Loucy (cell line): ENCODE data around the gene CD8A.

Experiments used
- H2AFZ ChIP-seq: fragments of 200-600 bp; sonication (generic); 2 replicates; pipeline ENCODE4 v1.6.0; 2016; ENCODE audit warnings: antibody characterized with exemption, mild to moderate bottlenecking, low read length, moderate library complexity
- H3F3A ChIP-seq: fragments of 200-600 bp; 2 replicates; pipeline ENCODE4 v1.6.0; 2016; ENCODE audit warnings: antibody characterized with exemption, low read depth, mild to moderate bottlenecking
- H3K27me3 ChIP-seq: fragments of 200-600 bp; sonication (generic); 2 replicates; pipeline ENCODE4 v1.6.1; 2014; ENCODE audit warnings: low read length, mild to moderate bottlenecking; ENCODE audit not compliant: insufficient read depth, poor library complexity, severe bottlenecking
- H3K36me3 ChIP-seq: fragments of 200-600 bp; sonication (generic); 2 replicates; pipeline ENCODE4 v1.6.1; 2016; ENCODE audit warnings: low read length; ENCODE audit not compliant: insufficient read depth
- H3K4me1 ChIP-seq: fragments of 200-600 bp; sonication (generic); 2 replicates; pipeline ENCODE4 v1.5.1; 2014; ENCODE audit warnings: low read length, mild to moderate bottlenecking; ENCODE audit not compliant: insufficient read depth, poor library complexity, severe bottlenecking
- H3K4me2 ChIP-seq: fragments of 200-600 bp; sonication (generic); 2 replicates; pipeline ENCODE4 v1.6.0; 2014; ENCODE audit warnings: antibody characterized with exemption, low read length, low read depth, mild to moderate bottlenecking; ENCODE audit not compliant: poor library complexity, severe bottlenecking
- H3K4me3 ChIP-seq: fragments of 200-600 bp; sonication (generic); 2 replicates; pipeline ENCODE4 v1.5.1; 2014; ENCODE audit warnings: low read length, mild to moderate bottlenecking, mixed read lengths; ENCODE audit not compliant: poor library complexity, severe bottlenecking
- H3K79me2 ChIP-seq: fragments of 200-600 bp; sonication (generic); 2 replicates; pipeline ENCODE4 v1.6.1; 2014; ENCODE audit warnings: low read length; ENCODE audit not compliant: insufficient read depth
- H3K9ac ChIP-seq: fragments of 200-600 bp; sonication (generic); 2 replicates; pipeline ENCODE4 v1.6.0; 2014; ENCODE audit warnings: mild to moderate bottlenecking, low read depth, low read length, moderate library complexity; ENCODE audit not compliant: poor library complexity, severe bottlenecking
- H3K9me2 ChIP-seq: fragments of 200-600 bp; sonication (generic); replicated peaks from 2 replicates; pipeline ENCODE4 v1.6.1; 2016; ENCODE audit warnings: low read depth, low read length, mixed read lengths
- H3K9me3 ChIP-seq: fragments of 200-600 bp; sonication (generic); 2 replicates; pipeline ENCODE4 v1.6.1; 2014; ENCODE audit warnings: mild to moderate bottlenecking, antibody characterized with exemption, low read length, low read depth; ENCODE audit not compliant: insufficient read depth
- H4K20me1 ChIP-seq: fragments of 200-600 bp; sonication (generic); 2 replicates; pipeline ENCODE4 v1.6.0; 2014; ENCODE audit warnings: antibody characterized with exemption, low read length, mild to moderate bottlenecking; ENCODE audit not compliant: insufficient read depth, poor library complexity, severe bottlenecking
- EZH2phosphoT487 ChIP-seq: fragments of 200-600 bp; IDR thresholded peaks from 2 replicates; pipeline ENCODE4 v1.6.1; 2018; ENCODE audit warnings: antibody characterized with exemption, mild to moderate bottlenecking, moderate library complexity, borderline replicate concordance
- TF ChIP-seq, protein P1 (sequence below): fragments of 200-600 bp; sonication (generic); conservative IDR thresholded peaks from 2 replicates; pipeline ENCODE4 v1.5.1; 2014; ENCODE audit warnings: mild to moderate bottlenecking, antibody characterized with exemption, low read length

CD8A gene

DNA sequence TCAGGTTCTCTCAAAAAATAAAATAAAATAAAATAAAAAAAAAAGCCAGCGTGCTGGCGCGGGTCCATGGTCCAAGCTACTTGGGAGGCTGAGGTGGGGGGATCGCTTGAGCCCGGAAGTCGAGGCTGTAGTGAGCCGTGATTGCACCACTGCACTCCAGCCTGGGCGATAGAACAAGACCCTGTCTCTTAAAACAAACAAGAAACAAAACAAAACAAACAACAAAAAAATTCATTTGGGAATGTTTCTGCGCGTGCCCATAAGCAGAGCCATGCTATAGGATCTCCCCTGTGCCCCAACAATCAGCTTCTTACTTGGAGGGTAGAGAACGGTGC, 16.4 kb upstream of the CD8A start:
- Histone ChIP-seq H4K20me1 (no peaks in the 10 kb centered on the region), H3K79me2 (no peaks in the 10 kb centered on the region), H3K4me3 (peak overlapping the region; percentile 87), H3K9me2 (no peaks in the 10 kb centered on the region), H3K27me3 (no peaks in the 10 kb centered on the region), H3K4me2 (peak overlapping the region; percentile 98), H3K4me1 (peaks cover 7% of the 10 kb centered on the region), H3K36me3 (no peaks in the 10 kb centered on the region), H2AFZ (peak overlapping the region; percentile 98), H3K9ac (peak overlapping the region; percentile 66), H3F3A (no peaks in the 10 kb centered on the region), H3K9me3 (no peaks in the 10 kb centered on the region)
- TF ChIP-seq EZH2phosphoT487, result no peak
- TF ChIP-seq, protein P1, sequence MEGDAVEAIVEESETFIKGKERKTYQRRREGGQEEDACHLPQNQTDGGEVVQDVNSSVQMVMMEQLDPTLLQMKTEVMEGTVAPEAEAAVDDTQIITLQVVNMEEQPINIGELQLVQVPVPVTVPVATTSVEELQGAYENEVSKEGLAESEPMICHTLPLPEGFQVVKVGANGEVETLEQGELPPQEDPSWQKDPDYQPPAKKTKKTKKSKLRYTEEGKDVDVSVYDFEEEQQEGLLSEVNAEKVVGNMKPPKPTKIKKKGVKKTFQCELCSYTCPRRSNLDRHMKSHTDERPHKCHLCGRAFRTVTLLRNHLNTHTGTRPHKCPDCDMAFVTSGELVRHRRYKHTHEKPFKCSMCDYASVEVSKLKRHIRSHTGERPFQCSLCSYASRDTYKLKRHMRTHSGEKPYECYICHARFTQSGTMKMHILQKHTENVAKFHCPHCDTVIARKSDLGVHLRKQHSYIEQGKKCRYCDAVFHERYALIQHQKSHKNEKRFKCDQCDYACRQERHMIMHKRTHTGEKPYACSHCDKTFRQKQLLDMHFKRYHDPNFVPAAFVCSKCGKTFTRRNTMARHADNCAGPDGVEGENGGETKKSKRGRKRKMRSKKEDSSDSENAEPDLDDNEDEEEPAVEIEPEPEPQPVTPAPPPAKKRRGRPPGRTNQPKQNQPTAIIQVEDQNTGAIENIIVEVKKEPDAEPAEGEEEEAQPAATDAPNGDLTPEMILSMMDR, result no peak

DNA sequence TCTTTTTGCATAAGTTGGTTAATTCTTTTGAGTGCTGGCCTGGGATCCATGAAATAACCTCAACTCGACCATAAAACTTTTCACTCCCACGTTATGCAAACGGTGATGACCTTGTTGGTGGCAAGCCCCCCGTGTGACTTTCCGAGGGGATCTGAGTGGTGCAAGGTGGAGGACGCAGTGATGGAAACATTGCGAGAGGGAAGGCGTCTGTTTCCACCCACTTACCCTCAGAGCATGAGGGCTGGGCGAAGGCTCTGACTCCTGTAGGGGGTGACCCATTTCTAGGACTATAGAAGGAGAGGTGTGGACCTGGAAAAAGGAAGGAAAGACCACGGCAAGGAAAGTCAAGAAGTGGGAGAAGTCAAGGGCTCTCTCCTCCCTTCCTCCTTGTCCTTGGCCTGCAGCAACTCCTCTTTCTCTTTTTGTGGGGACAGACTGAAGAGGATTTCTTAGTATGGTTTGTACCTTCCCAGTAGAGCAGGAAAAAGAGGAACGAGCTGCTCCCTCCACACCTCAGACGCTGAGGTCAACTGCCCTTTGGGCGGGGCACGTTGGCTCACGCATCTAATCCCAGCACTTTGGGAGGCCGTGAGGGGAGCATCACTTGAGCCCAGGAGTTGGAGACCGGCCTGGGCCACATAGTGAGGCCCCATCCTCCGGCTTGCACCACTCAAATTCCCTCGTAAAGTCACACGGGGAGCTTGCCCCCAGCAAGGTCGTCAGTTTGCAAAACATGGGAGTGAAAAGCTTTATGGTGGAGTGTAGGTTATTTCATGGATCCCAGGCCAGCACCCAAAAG, 15.5 kb upstream of the CD8A start:
- no peaks in the 10 kb centered on the region; the same call in 1 of the 2 replicates for H3F3A ChIP-seq
- no peaks in the 10 kb centered on the region for H3K79me2 ChIP-seq
- H3K4me2 ChIP-seq, result peak overlapping the region; percentile 98
- H3K4me3 ChIP-seq, result peak overlapping the region; percentile 87
- TF ChIP-seq EZH2phosphoT487, result no peak
- TF ChIP-seq, protein P1, result no peak
- H2AFZ ChIP-seq, result 0 out of 2 replicates have a peak overlapping the region, but pooled peaks have one; percentile 98
- no peak overlapping the region for H3K9ac ChIP-seq
- no peaks in the 10 kb centered on the region for H4K20me1 ChIP-seq
- peaks cover 7% of the 10 kb centered on the region for H3K4me1 ChIP-seq
- H3K27me3 ChIP-seq, result no peaks in the 10 kb centered on the region
- H3K9me2 ChIP-seq, result no peaks in the 10 kb centered on the region
- H3K36me3 ChIP-seq, result no peaks in the 10 kb centered on the region
- no peaks in the 10 kb centered on the region for H3K9me3 ChIP-seq

DNA sequence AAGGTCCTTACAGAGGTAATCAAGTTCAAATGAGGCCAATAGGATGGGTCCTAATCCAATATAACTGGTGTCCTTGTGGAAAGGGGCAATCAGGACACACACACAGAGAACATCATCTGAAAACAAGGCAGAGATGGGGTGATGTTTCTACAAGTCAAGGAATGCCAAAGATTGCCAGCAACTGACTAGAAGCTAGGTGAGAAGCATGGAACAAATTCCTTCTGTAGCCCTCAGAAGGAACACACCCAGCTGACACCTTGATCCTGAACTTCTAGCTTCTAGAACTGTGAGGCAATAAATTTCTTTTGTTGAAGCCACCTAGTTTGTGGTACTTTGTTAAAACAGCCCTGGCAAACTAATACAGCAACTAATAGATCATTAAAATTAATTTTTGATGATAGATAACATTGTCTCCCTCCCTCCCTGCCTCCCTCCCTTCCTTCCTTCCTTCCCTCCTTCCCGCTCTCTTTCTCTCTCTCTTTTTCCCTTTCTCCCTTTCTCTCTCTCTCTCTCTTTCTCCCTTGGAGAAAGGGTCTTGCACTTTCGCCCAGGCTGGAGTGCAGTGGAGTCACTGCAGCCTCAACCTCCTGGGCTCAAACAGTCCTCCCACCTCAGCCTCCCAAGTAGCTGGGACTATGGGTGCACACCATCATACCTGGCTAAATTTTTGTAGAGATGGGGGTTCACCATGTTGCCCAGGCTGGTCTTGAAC, 10.3 kb upstream of the CD8A start:
- H3K9ac ChIP-seq, result no peak overlapping the region
- H2AFZ ChIP-seq, result no peak overlapping the region
- no peaks in the 10 kb centered on the region for H4K20me1 ChIP-seq
- no peak overlapping the region for H3K4me2 ChIP-seq
- H3K27me3 ChIP-seq, result no peaks in the 10 kb centered on the region
- no peaks in the 10 kb centered on the region for H3K4me1 ChIP-seq
- no peaks in the 10 kb centered on the region for H3K79me2 ChIP-seq
- no peaks in the 10 kb centered on the region; the same call in 1 of the 2 replicates for H3F3A ChIP-seq
- no peaks in the 10 kb centered on the region for H3K9me2 ChIP-seq
- peaks cover 14% of the 10 kb centered on the region for H3K9me3 ChIP-seq
- TF ChIP-seq, protein P1, result no peak
- TF ChIP-seq EZH2phosphoT487, result no peak
- H3K4me3 ChIP-seq, result no peak overlapping the region
- no peaks in the 10 kb centered on the region for H3K36me3 ChIP-seq
